Peyer's patch (tissue), 4 donors: ENCODE results near the gene NTN1.

Experiments used
- CTCF ChIP-seq, 6 experiments: fragments of 450-650 bp in 4 of 6; fragments of 200-600 bp in 2 of 6; sonication (generic) in 1 of 6; IDR thresholded peaks; one replicate each; pipeline ENCODE4 v1.5.1; 2017 to 2019; ENCODE audit warnings: antibody characterized with exemption in 6 of 6, mild to moderate bottlenecking in 3 of 6, moderate library complexity in 1 of 6
- POLR2A ChIP-seq, 2 donors: fragments of 450-650 bp; IDR thresholded peaks; one replicate each; pipeline ENCODE4 v1.5.1; 2017; ENCODE audit warnings: antibody characterized with exemption in 2 of 2, mild to moderate bottlenecking in 2 of 2, moderate library complexity in 2 of 2

GRCh38 chr17:9232591-9233270 is 211.4 kb downstream of the NTN1 start:
- TF ChIP-seq CTCF (IDR thresholded peaks at IDR 0.05) (no peak), POLR2A (IDR thresholded peaks at IDR 0.05) (no peak)
